Body of pancreas (tissue), 4 donors: ENCODE results near the gene CRYGN. TPM values are rescaled to one million over a fixed set of nuclear protein-coding genes. Genes with fewer than 3 reads are reported as not detected.

Source experiments
- ATAC-seq: fragments of 150-250 bp; one replicate; pipeline ENCODE4 v1.9.1; 2016
- DNase-seq, 4 donors: peaks; one replicate each; pipeline ENCODE4 v3.0.0-alpha.2; 2019
- H3K27ac ChIP-seq, 4 donors: fragments of 200-600 bp; sonication (generic); 1 replicate in 3 of 4; 2 replicates in 1 of 4; pipeline versions ENCODE4 v1.5.1 to v1.6.1; 2016 to 2019; ENCODE audit warnings: mild to moderate bottlenecking in 1 of 4, mixed read lengths in 1 of 4, moderate library complexity in 1 of 4
- H3K27me3 ChIP-seq, 2 donors: fragments of 200-600 bp; sonication (generic); one replicate each; pipeline ENCODE4 v1.6.0; 2016; ENCODE audit warnings: mild to moderate bottlenecking in 1 of 2
- H3K36me3 ChIP-seq, 2 donors: fragments of 200-600 bp; sonication (generic); replicated peaks in 1 of 2; 2 replicates each; pipeline ENCODE4 v1.5.1; 2016; ENCODE audit warnings: low read depth in 2 of 2; ENCODE audit not compliant: insufficient read depth in 1 of 2
- H3K4me1 ChIP-seq: fragments of 200-600 bp; sonication (generic); one replicate; pipeline ENCODE4 v1.6.0; 2016
- H3K4me3 ChIP-seq, 2 donors: fragments of 200-600 bp; sonication (generic); 1 replicate in 1 of 2; 2 replicates in 1 of 2; pipeline ENCODE4 v1.5.1; 2016 to 2019
- H3K9me3 ChIP-seq, 3 donors: fragments of 200-600 bp; sonication (generic); 1 replicate in 2 of 3; 2 replicates in 1 of 3; pipeline ENCODE4 v1.5.1; 2016
- CTCF ChIP-seq, 7 experiments: fragments of 450-650 bp in 4 of 7; fragments of 200-600 bp in 3 of 7; sonication (generic) in 3 of 7; IDR thresholded peaks; one replicate each; pipeline ENCODE4 v1.5.1; 2016 to 2019; ENCODE audit warnings: antibody characterized with exemption in 7 of 7
- POLR2A ChIP-seq, 3 donors: fragments of 450-650 bp; IDR thresholded peaks; one replicate each; pipeline ENCODE4 v1.6.1; 2016; ENCODE audit warnings: antibody characterized with exemption in 3 of 3, mild to moderate bottlenecking in 2 of 3
- WGBS, 2 donors: methylation state at CpG; one replicate each; pipeline ENCODE4 v1.1.5; 2017; 5-methylcytosine and 5-hydroxymethylcytosine counted together
- intact Hi-C: fragments of 100-400 bp; cut with DNase I; formaldehyde crosslinking; loops from one replicate; pipeline ENCODE4 v1.15.1; 2023
- total RNA-seq, 2 donors: library from RNA; depleted of rRNA; stranded (reverse); fragments of >200 nt; gene quantifications; one replicate each; pipeline ENCODE4 v1.1.0, GENCODE V29; 2016

Gene CRYGN
- total RNA-seq, 2 donors from 2014 or later: not detected

DNA sequence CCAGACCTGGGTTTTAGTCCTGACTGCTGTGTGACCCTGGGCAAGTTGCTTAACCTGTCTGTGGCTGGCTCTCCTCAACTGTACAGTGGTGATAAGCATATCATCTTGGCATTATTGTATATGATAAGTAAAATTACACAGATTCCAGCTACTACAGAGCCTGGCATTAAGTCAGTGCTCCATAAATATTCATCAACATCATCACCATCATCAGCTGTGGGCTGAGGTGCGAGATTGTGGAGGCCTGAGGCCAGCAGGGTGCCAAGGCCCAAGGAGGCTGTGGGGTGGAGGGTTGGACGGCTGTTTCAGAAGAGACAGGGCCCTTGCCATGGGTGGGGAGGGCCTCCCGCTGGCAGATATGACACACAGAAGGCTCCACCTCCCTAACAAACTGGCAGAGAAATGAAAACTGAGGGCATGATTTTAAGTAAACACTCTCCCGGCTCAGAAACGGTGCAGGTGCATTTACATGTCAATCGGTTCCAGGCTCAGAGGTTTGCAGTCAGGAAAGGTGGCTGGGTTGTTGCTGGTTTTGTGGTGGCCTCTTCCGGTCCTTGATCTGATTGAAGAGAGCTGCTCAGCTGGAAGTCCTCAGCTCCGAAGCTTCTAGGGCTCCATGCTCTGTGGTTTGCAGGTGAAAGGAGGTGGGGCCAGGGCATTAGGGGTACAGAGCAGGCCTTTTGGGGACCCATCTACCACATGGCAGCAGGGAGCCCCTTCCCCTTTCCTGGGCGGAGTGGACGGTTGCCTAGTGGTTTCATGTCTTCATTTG is 10.2 kb downstream of the CRYGN start:
- no peak overlapping the region for H3K27ac ChIP-seq
- H3K36me3 ChIP-seq: no peaks in the 10 kb centered on the region
- 22 to 29% methylated on average over 9 to 10 of the region's 10 CpGs for WGBS, 2 donors
- H3K4me1 ChIP-seq: peaks cover 15% of the 10 kb centered on the region
- TF ChIP-seq POLR2A (IDR thresholded peaks at IDR 0.05) (no peak), CTCF (IDR thresholded peaks at IDR 0.05) (no peak)
- ATAC-seq: peak; percentile 20
- DNase-seq: peak in 3 of 4 donors; percentile 53 to 62 (median 59)
- no peak overlapping the region for H3K4me3 ChIP-seq
- H3K27me3 ChIP-seq: no peaks in the 10 kb centered on the region
- intact Hi-C loops: no loop called here
- no peaks in the 10 kb centered on the region for H3K9me3 ChIP-seq

- no peaks in the 10 kb centered on the region for H3K9me3 ChIP-seq
- TF ChIP-seq CTCF (IDR thresholded peaks at IDR 0.05): no peak
- no peak for TF ChIP-seq POLR2A (IDR thresholded peaks at IDR 0.05)
- no peak overlapping the region for H3K4me3 ChIP-seq
- intact Hi-C loops: no loop called here
- 65 to 80% methylated on average over 5 of the region's 5 CpGs for WGBS, 2 donors
- no peaks in the 10 kb centered on the region for H3K27me3 ChIP-seq
- ATAC-seq (no peak), DNase-seq (no peak)
- H3K4me1 ChIP-seq: peaks cover 15% of the 10 kb centered on the region
- H3K27ac ChIP-seq: no peak overlapping the region
- H3K36me3 ChIP-seq: no peaks in the 10 kb centered on the region
Observed at GRCh38 chr7:151429237-151429559, 10.7 kb downstream of the CRYGN start.

DNA sequence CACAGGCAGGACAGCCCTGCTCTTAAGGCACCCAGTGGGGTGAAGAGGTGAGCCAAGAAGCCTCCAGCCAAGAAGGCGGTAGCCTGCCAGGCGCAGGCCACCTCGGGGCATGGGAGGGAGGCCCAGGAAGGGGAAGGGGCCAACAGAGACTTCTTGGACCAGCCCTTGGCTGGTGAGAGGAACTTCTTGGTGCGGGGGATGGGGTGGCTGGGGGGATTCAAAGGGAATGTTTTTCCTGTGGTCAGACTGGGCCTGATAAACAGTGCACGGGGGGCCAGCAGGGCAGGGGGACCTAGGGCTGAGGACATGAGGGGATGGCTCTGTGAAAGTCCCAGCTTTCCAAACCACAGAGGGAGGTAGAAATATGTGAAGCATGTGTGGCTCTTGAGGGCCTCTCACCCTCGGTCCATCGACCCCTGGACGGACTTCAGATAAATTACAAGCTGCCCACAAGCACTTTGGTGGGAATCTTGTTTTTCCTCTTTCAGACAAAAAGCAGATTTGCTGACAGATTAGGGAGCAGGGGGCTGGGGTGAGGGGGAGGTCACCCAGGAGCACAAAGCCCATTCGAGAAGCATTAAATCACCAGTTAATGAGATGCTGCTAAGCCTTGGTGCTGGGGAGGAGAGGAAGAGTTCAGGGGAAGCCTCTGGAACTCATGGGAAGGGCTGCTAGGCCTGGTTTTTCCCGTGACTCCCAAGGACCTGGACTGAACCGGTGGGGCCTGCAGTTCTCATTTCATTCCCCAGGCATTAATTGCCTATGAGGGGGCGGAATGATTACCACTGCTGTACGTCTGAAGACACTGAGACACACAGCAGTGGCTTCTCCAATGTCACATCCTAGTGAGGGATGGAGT is 11.3 kb downstream of the CRYGN start:
- DNase-seq (peak in 1 of 4 donors; percentile 51), ATAC-seq (peak; percentile 33)
- H3K4me1 ChIP-seq: peaks cover 15% of the 10 kb centered on the region
- no peaks in the 10 kb centered on the region for H3K36me3 ChIP-seq
- peak overlapping the region in 1 of 4 donors; percentile 20 for H3K27ac ChIP-seq
- H3K9me3 ChIP-seq: no peaks in the 10 kb centered on the region
- intact Hi-C loops: no loop called here
- WGBS, 2 donors: 59 to 73% methylated on average over 12 to 13 of the region's 13 CpGs
- no peak overlapping the region for H3K4me3 ChIP-seq
- no peaks in the 10 kb centered on the region for H3K27me3 ChIP-seq
- no peak for TF ChIP-seq CTCF (IDR thresholded peaks at IDR 0.05)

GRCh38 chr7:151427705-151428377 is 12.1 kb downstream of the CRYGN start:
- peak overlapping the region in 1 of 4 donors; percentile 20 for H3K27ac ChIP-seq
- H3K9me3 ChIP-seq: no peaks in the 10 kb centered on the region
- no peaks in the 10 kb centered on the region for H3K36me3 ChIP-seq
- no peak for ATAC-seq
- no peak overlapping the region for H3K4me3 ChIP-seq
- intact Hi-C loops: no loop called here
- no peak for DNase-seq
- TF ChIP-seq CTCF (IDR thresholded peaks at IDR 0.05): no peak
- no peak for TF ChIP-seq POLR2A (IDR thresholded peaks at IDR 0.05)
- 52 to 55% methylated on average over 10 of the region's 10 CpGs for WGBS, 2 donors
- peaks cover 15% of the 10 kb centered on the region for H3K4me1 ChIP-seq
- no peaks in the 10 kb centered on the region for H3K27me3 ChIP-seq
